Superior temporal gyrus (tissue), 1 donor: ENCODE measurements around the gene USP1.

Experiments
- DNase-seq: peaks from one replicate; pipeline ENCODE4 v3.0.0-alpha.2; 2016; ENCODE audit errors: extremely low spot score

USP1 gene, protein sequence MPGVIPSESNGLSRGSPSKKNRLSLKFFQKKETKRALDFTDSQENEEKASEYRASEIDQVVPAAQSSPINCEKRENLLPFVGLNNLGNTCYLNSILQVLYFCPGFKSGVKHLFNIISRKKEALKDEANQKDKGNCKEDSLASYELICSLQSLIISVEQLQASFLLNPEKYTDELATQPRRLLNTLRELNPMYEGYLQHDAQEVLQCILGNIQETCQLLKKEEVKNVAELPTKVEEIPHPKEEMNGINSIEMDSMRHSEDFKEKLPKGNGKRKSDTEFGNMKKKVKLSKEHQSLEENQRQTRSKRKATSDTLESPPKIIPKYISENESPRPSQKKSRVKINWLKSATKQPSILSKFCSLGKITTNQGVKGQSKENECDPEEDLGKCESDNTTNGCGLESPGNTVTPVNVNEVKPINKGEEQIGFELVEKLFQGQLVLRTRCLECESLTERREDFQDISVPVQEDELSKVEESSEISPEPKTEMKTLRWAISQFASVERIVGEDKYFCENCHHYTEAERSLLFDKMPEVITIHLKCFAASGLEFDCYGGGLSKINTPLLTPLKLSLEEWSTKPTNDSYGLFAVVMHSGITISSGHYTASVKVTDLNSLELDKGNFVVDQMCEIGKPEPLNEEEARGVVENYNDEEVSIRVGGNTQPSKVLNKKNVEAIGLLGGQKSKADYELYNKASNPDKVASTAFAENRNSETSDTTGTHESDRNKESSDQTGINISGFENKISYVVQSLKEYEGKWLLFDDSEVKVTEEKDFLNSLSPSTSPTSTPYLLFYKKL

DNA sequence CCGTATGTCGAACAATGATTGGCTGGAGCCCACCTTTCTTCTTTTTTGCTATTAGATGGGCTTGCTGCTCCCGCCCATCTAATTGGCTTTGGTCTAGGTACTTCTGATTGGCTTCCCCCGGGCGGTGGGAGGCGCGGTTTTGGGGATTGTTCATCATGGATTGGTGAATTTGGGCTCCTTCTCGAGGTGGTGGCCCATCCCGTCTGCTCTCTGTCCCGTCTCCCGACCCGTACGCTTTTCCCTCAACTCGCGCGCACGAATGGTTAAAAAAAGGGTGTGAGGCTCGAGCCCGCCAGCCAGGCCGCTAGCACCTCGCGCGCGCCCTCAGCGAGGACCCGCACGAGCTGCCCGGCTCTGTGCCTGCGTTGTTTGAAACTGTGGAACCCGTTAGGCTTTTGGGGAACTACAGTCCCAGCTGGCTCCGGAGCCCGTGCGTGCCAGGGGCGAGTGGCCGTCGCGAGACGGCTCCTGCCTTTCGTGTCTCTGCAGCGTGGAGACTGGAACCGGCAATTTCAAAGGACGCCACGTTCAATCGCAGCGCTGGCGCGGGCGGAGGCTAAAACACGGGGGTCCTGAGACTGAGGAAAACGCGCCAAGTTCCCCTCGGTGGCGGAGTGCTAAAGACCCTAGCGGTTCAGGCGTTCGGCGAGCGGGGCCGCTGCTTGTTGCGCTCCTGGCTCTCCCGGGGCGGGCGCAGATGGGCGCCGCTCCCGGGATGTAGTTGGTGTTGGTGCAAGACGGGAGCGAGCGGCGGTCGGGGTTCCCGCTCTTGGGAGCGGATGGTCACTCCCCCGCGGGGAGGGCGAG is at the start of gene USP1:
TSS of gene USP1 (plus strand) at position 584 of the 807 bp plus-strand sequence. CDS start 2,819 bp downstream, outside the sequence.
- DNase-seq = peak; percentile 98

GRCh38 chr1:62389531-62389930 is 47.3 kb upstream of the USP1 start:
- no peak for DNase-seq

DNA sequence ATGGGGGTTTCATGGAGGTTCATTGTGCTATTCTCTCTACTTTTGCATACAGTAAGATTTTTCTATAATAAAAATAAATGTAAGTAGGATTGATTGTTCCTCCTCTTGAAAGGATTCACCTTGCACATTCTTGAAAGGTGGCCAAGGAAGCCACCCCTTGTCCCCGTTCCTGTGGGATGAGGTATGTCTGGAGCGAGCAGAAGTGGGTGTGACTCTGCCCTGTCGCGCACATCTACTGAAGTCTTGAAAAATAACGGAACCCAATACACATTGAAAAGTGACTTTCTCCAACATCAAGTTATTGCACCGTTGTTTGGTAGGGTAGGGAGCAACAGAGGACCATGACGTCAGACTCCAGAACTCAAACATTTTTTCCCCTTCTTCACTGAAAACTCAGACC is 46.8 kb upstream of the USP1 start:
- no peak for DNase-seq

GRCh38 chr1:62391369-62391971 is 45.4 kb upstream of the USP1 start:
- DNase-seq = no peak

GRCh38 chr1:62392951-62393350 is 43.9 kb upstream of the USP1 start:
- no peak for DNase-seq

- DNase-seq = no peak
Measured at GRCh38 chr1:62394646-62395045, 42.2 kb upstream of the USP1 start.

GRCh38 chr1:62395291-62395690 is 41.6 kb upstream of the USP1 start:
- DNase-seq = peak; percentile 59

GRCh38 chr1:62396871-62397270 is 40.0 kb upstream of the USP1 start:
- no peak for DNase-seq

DNA sequence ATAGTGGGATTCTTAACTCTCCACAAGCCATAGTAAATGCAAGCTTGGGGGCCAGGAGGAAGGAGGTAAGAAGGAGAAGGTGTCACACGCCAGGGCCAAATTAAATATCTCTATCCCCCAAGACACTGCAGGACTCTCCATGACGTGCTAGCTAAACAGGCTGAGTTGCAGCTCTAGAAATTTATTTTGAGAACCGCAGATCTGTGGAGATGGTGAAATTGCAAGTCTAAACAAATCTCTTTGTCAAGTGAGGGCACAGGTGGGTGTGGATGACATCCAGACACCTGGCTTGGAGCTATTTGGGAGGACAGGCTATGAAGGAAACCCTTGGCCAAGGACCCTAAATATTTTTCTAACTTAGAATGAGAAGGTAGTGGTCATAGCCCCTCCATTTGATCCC is 39.5 kb upstream of the USP1 start:
- no peak for DNase-seq

GRCh38 chr1:62398377-62398776 is 38.5 kb upstream of the USP1 start:
- DNase-seq = no peak

GRCh38 chr1:62401034-62401760 is 35.7 kb upstream of the USP1 start:
- no peak for DNase-seq

DNA sequence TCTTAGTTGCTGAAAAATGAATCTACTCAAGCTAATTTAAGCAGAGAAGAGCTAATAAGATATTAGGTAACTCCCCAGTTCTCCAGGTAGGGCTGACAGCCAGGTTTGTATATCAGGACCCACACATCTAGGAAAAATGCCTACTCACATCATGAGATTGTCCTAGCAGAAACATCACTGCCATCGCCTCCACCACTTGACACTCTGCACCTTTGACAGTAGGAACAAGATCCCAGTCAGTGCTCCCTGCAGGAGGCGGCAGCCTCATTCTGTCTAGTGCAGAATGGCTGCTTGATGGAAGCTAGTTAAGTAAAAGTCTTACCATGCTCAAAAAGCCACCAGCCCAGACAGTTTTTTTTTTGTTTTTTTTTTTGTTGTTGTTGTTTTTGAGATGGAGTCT is 31.6 kb upstream of the USP1 start:
- no peak for DNase-seq

- no peak for DNase-seq
Measured at GRCh38 chr1:62406576-62406975, 30.3 kb upstream of the USP1 start.

DNA sequence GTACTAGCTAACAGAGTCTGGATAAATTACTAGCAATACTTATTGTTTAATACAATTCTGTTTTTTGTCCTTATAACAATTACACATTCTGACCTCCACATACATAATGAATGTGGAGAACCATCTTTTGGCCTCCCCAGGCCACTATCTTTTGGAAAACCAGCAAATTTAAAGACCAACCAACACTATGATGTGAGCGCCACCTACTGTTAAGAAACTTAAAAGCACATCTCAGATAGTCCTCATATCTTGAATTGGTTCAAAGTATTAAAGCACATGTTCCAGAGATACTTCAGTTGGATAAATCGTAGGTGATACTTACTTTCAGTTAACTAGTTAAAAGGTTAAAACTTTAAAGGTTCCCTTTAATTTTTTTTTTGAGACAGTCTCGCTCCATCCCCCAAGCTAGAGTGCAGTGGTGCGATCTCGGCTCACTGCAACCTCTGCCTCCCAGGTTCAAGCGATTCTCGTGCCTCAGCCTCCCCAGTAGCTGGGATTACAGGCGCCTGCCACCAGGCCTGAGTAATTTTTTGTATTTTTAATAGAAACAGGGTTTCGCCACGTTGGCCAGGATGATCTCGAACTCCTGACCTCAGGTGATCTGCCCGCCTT is 29.3 kb upstream of the USP1 start:
- DNase-seq = peak; percentile 93

- DNase-seq = no peak
Measured at GRCh38 chr1:62415687-62416086, 21.2 kb upstream of the USP1 start.

- no peak for DNase-seq
Measured at GRCh38 chr1:62417351-62417999, 19.4 kb upstream of the USP1 start.

GRCh38 chr1:62420214-62420613 is 16.6 kb upstream of the USP1 start:
- DNase-seq = no peak

DNA sequence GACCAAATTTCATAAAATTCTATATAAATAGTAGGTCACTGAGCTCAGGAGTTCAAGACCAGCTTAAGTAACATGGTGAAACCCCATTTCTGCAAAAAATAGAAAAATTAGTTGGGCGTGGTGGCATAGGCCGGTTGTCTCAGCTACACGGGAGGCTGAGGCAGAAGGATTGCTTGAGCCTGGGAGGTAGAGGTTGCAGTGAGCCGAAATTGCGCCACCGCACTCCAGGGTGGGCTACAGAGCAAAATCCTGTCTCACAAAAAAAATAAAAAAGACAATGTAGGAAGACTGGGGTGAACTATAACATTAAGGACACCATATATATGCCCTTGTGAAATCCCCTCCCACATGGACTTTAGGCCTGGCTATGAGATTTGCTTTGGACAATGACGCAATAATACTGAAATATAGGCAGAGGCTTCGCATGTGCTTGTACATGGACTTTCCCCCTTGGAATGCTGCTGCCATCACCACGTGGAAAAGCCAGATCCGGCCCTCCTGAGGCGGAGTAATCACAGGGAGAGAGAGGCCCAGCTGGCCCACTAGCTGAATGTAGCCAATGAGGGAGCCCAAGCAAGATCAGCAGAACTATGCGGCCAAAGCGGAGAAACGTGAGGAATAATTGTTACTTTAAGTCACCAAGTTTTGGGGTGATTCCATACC is 13.1 kb upstream of the USP1 start:
- DNase-seq = no peak

- no peak for DNase-seq
Measured at GRCh38 chr1:62424411-62424810, 12.4 kb upstream of the USP1 start.

- DNase-seq = no peak
Measured at GRCh38 chr1:62425041-62425440, 11.8 kb upstream of the USP1 start.
